NB4 (cell line): ENCODE measurements around the gene SLMAP.

ENCODE experiments used
- DNase-seq: peaks from one replicate; pipeline ENCODE4 v3.0.0; 2010; ENCODE audit warnings: low read depth
- H3K4me3 ChIP-seq: one replicate; pipeline ENCODE4 v1.5.1; 2011; ENCODE audit warnings: mild to moderate bottlenecking, low read depth, low read length, moderate library complexity
- MYC ChIP-seq: IDR thresholded peaks from 2 replicates; pipeline ENCODE4 v1.6.1; 2011; ENCODE audit warnings: low read depth, low read length
- POLR2A ChIP-seq: IDR thresholded peaks from 2 replicates; pipeline ENCODE4 v1.6.1; 2011; ENCODE audit warnings: mild to moderate bottlenecking; ENCODE audit not compliant: insufficient read length; ENCODE audit errors: extremely low read depth
- TF ChIP-seq, protein P1 (sequence below): IDR thresholded peaks from 2 replicates; pipeline ENCODE4 v1.6.1; 2011; ENCODE audit warnings: low read depth, low read length
- TF ChIP-seq, protein P2 (sequence below): IDR thresholded peaks from one replicate; pipeline ENCODE4 v1.5.1; 2012; ENCODE audit warnings: low read depth, low read length

SLMAP gene

DNA sequence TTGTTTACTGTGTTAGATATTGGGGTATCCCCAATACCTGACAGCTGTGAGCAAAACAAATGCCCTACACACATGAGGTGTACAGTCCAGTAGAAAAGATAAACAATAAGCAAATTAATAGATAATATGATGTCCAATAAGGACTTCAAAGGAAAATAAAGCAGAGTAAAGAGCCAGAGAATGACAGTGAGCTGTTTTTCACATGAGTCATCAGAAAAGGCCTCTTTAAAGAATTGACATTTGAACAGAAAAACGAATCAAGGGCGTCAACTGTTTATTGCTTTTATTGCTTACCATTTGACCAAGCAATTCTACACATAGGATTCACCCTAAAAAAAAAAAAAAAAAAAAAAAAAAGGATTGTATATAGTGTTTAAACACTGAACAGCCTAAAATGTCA lies 155.5 kb downstream of the SLMAP start:
- H3K4me3 ChIP-seq, result no peak overlapping the region
- TF ChIP-seq, protein P1, sequence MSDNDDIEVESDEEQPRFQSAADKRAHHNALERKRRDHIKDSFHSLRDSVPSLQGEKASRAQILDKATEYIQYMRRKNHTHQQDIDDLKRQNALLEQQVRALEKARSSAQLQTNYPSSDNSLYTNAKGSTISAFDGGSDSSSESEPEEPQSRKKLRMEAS, result no peak
- TF ChIP-seq, protein P2, sequence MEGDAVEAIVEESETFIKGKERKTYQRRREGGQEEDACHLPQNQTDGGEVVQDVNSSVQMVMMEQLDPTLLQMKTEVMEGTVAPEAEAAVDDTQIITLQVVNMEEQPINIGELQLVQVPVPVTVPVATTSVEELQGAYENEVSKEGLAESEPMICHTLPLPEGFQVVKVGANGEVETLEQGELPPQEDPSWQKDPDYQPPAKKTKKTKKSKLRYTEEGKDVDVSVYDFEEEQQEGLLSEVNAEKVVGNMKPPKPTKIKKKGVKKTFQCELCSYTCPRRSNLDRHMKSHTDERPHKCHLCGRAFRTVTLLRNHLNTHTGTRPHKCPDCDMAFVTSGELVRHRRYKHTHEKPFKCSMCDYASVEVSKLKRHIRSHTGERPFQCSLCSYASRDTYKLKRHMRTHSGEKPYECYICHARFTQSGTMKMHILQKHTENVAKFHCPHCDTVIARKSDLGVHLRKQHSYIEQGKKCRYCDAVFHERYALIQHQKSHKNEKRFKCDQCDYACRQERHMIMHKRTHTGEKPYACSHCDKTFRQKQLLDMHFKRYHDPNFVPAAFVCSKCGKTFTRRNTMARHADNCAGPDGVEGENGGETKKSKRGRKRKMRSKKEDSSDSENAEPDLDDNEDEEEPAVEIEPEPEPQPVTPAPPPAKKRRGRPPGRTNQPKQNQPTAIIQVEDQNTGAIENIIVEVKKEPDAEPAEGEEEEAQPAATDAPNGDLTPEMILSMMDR, result no peak
- no peak for TF ChIP-seq MYC
- no peak for TF ChIP-seq POLR2A
- no peak for DNase-seq

DNA sequence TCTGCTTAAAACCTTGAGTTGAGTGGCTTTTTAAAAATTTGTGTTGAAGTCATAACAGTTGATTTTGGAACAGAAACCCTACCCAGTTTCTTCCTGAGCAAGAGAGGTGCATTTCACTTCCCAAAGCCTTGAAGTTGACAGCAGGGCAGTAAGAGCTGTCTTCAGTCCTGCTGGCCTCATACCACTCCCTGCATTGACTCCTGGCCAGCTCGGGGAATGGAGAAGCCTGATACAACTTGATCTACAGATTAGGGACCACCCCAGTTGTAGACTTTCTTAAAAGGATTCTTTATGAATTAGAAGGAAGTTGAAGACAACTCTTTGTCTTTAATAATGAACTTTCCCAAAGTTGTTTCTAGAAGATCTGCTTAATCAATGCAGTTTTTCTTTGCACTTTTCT lies 161.5 kb downstream of the SLMAP start:
- H3K4me3 ChIP-seq, result no peak overlapping the region
- TF ChIP-seq, protein P1, result no peak
- TF ChIP-seq, protein P2, result no peak
- TF ChIP-seq MYC (no peak), POLR2A (no peak)
- DNase-seq, result no peak

DNA sequence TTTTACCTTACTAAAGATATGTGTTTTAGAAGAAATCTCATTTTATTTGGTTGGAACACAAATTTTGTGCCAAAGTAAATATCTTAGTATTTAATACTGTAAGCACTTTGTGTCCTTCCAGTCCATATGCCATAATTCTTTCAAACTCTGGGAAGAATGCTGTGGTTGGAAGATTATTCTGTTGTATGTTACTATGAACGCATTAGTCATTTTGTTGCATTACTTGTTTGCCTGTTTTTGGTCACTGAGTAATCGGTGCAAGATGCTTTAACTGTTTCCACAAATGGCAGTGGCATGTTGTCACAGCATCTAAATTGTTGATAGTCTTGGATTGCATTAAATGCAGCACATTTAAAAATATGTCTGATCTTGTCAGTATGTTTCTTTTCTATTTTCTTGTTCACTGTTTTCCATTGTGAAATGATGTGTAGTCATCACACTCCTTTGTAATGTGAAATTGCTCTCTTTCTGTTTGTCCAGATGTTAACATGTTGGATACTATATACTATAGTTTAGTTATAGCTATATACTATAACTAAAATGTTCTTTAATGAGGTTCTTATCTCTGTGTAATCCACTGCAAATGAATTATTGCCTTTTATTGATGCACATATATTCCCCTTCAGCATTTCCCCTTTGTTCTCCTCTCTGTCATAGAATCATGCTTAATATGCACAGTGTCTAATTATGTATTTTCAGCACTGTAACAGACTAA lies 162.2 kb downstream of the SLMAP start:
- TF ChIP-seq POLR2A, result no peak
- TF ChIP-seq, protein P1, result no peak
- no peak for TF ChIP-seq MYC
- TF ChIP-seq, protein P2, result no peak
- DNase-seq, result no peak
- no peak overlapping the region for H3K4me3 ChIP-seq

DNA sequence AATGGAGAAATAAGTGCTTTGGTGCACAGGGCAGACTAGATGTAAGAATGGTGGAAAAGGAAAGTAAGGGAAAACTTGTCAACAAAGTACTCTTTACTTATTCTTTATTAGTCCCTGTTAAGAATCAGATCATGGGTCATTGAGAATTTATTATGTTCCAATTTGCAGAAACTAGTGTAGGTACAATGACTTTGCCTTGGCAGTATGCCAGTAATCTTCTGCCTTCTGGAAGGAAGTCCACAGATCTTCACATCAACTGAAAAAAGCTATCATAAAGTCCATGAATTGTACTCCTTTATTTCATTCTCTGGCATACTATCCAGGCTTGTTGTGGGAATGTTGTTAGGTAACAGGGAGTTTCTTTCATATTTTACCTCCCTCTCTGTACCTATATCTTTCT lies 163.9 kb downstream of the SLMAP start:
- H3K4me3 ChIP-seq, result no peak overlapping the region
- no peak for DNase-seq
- TF ChIP-seq MYC (no peak), POLR2A (no peak)
- TF ChIP-seq, protein P2, result no peak
- TF ChIP-seq, protein P1, result no peak

DNA sequence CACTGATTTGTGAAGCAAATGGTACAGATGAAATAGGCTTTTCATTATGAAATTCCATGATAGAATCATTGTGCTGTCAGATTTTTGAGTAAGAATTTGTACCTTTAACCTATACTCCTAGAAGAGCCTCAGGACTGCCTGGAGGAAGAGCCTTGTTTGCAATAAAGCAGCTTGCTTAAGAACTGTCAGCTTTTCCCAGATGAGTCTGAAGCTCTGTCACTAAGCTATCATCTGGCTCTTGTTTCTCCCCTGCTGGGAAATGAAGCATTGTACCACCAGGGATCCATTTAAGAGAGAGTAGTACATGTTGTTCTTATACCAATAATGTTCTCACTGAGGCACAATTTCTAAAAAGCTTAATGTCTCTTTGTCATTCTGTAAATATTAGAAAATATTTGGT lies 167.0 kb downstream of the SLMAP start:
- TF ChIP-seq, protein P1, result no peak
- TF ChIP-seq MYC (no peak), POLR2A (no peak)
- TF ChIP-seq, protein P2, result no peak
- no peak overlapping the region for H3K4me3 ChIP-seq
- DNase-seq, result no peak

DNA sequence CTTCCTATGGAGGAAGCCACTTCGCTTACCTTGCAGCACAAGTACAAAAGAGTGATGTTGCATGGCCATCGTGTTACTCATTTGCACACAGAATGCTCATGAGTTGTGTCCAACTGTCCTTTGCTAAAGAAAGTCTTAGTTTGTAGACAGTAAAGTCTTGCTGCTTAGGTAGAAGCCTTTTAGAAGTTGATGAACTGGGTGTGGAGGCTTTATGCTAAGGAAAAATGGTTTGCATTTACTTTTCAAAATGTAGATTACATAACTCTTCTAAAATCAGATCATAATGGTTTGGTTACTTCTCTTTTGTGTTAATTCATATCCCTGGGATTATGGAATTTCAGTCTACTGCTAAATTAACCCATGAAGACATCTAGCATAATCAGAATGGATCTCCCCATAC lies 167.6 kb downstream of the SLMAP start:
- no peak for DNase-seq
- no peak overlapping the region for H3K4me3 ChIP-seq
- TF ChIP-seq MYC (no peak), POLR2A (no peak)
- TF ChIP-seq, protein P2, result no peak
- TF ChIP-seq, protein P1, result no peak
